HG02763 (cell line): ENCODE measurements around the gene PITX1.
"Not testable (repeated sequence)": the region's sequence is repeated elsewhere in the genome, so short reads cannot be mapped to it uniquely, and the experiment has no call there.

Experiments
- ATAC-seq: cut with Tn5 transposase; IDR thresholded peaks from one replicate; pipeline ENCODE4 v1.9.1; 2021; ENCODE audit warnings: mild to moderate bottlenecking, moderate library complexity; ENCODE audit not compliant: unreplicated experiment

PITX1 gene

GRCh38 chr5:135011355-135012032 lies 22.5 kb downstream of the PITX1 start:
- ATAC-seq, result no peak

- ATAC-seq, result no peak
Observed at GRCh38 chr5:135010502-135011354, 23.3 kb downstream of the PITX1 start.

DNA sequence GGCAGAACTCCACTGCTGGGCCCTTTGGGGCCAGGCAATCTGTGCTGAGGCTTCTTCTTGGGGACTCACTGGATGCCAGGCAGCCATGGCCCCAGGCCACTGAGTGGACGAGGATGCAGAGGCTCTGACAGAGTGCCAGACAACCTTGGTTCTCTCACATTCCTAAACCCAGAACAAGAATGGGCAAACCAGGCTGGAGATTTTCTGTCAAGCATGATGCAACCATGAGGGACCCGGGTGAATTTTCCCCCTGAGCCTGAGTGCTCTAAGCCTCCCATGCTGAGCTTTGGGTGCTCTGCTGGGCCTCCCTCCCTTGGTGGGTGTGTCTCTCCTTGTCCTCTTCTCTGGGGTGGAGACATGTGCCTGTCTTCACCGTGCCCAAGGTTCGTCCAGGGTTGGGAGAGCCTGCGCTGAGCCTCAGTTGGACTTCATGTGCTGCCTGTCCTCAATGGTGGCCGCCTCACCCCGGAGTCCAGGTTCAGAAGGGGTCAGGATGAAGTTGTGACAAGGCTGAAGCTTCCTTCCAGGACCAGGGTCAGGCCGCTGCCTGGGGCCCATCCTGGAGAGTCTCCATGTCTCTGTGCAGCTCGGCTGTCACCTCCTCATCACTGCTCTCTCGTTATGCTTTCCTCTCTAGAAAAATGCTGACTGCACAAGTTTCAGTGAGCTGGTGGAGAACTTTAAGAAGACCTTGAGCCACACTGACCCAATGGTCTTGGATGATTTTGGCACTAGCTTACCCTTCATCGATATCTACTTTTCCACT lies 24.1 kb downstream of the PITX1 start:
- no peak for ATAC-seq

GRCh38 chr5:135008981-135009735 lies 24.9 kb downstream of the PITX1 start:
- no peak for ATAC-seq

GRCh38 chr5:135008556-135008955 lies 25.5 kb downstream of the PITX1 start:
- no peak for ATAC-seq

GRCh38 chr5:135007749-135008363 lies 26.2 kb downstream of the PITX1 start:
- no peak for ATAC-seq

DNA sequence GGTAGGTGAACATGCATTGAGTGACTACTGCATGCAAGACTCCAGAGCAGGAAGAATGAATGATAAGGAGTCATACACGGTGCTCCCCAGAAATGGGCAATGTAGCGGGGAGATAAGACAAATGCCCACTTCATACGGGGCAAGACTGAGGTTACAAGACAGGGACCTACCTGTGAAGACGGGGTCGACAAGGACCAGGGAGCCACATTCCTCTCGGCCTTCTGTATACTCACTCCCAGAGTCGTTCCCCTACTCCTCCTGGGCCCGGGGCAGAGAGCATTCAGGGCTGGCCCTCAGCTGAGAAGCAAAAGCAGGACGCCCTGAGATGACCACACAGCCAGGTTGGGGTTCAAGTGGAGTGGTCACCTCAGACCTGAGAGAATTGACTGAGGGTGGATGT lies 26.7 kb downstream of the PITX1 start:
- no peak for ATAC-seq

GRCh38 chr5:135005076-135005475 lies 29.0 kb downstream of the PITX1 start:
- ATAC-seq, result no peak

- no peak for ATAC-seq
Observed at GRCh38 chr5:135004376-135004775, 29.7 kb downstream of the PITX1 start.

- ATAC-seq, result not testable (repeated sequence)
Observed at GRCh38 chr5:134998068-134998467, 36.0 kb downstream of the PITX1 start.

DNA sequence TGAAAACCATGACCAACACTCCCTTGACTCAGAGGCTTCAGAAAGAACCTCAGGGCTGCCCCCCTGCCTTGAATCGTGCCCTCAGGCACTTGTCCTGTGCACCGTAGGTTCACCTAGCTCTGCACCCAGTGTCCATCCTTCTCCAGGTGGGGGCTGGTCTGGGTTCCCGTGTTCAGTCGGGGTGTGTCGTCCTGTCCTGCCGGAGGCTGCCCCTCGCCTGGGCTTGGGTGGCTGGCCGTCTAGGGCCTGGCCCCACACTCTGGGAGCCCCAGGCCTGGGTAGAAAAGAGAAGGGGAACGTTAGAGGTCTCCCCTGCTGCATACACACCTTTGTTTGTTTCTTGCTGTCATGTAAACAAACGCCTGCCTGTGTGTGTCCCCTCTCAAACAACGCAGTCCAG lies 37.0 kb downstream of the PITX1 start:
- ATAC-seq, result no peak

GRCh38 chr5:134995850-134996402 lies 38.1 kb downstream of the PITX1 start:
- ATAC-seq, result no peak

GRCh38 chr5:134994560-134995156 lies 39.4 kb downstream of the PITX1 start:
- no peak for ATAC-seq

DNA sequence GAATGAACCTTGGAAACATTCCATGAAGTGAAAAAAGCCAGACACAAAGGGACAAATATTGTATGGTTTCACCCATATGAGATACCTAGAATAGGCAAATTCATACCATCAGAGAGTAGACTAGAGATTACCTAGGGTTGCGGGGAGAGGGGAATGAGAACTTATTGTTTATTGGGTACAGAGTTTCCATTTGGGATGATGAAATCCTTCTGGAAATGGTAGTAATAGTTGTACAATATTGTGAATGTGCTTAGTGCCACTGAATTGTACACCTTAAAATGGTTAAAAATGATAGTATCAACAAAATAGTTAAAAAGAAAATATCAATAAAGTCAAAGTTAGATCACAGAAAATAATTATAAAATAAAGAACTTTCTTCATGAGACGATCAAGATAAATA lies 40.9 kb downstream of the PITX1 start:
- no peak for ATAC-seq

DNA sequence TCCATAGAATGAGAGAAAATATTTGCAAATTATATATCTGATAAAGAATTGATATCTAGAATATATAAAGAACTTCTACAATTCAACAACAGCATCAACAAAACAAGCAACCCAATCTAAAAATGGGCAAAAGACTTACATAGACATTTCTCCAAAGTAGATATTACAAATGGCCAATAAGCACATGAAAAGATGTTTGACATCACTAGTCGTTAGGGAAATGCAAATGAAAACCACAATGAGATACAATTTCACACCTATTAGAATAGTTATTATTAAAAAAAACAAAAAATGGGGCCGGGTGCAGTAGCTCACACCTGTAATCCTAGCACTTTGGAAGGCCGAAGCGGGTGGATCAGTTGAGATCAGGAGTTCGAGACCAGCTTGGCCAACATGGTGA lies 41.9 kb downstream of the PITX1 start:
- no peak for ATAC-seq

- not testable (repeated sequence) for ATAC-seq
Observed at GRCh38 chr5:134990183-134990582, 43.8 kb downstream of the PITX1 start.

DNA sequence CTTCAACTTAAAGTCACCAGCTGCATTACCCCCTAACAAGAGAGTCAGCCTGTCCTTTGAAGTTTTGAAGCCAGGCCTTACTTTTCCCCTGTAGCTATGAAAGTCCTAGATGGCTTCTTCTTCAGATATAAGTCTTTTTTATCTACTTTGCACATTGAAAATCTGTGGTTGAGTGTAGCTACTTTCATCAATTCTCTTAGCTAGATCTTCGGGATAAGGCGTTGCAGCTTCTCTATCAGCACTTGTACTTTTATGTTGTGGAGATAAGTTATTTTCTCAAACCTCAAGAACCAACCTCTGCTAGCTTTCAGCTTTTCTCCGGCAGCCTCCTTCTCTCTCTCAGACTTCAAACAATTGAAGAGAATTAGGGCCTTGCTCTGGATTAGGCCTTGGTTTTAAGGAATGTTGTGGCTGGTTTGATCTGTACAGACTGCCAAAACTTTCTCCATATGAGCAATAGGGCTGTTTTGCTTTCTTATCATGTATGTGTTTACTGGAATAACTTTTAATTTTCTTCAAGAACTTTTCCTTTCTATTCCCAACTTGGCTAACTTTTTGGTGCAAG lies 44.7 kb downstream of the PITX1 start:
- no peak for ATAC-seq

DNA sequence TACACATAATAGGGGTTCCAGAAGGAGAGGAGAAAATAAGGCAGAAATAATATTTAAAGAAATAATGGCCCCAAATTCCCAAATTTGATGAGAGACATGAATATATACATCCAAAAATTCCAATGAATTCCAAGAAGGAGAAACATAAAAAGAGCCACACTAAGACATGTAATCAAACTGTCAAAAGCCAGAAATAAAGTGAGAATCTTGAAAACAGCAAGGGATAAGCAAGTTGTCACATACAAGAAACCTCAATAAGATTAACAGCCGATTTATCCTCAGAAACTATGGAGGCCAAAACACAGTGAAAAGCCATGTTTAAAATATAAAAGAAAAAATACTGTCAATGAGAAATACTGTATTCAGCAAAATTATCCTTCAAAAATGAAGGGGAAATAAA lies 51.8 kb downstream of the PITX1 start:
- ATAC-seq, result no peak

DNA sequence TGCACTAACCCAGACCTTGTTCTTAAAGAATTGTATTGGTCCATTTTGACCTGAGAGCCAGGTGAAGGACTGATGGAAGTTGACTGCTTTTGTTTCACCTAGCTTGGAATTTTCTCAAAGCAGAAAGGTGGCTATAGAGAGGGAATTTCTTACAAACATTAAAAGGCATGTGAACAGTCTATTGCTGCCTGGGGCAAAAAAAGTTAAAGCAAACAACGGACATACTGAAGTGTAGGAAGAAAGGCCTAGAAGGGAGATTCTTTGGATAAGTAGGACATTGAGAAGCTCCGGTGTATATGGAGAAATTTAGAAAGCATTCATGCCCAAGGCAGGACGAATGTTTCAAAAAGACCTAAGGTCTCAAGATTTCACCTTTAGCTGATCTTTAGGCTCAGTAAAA lies 54.6 kb downstream of the PITX1 start:
- no peak for ATAC-seq
